ENCODE results near the gene ILF3.

GRCh38 chr19:10678813-10679212 is 24.7 kb downstream of the ILF3 start:
- TF ChIP-seq USF2 (IDR thresholded peaks at IDR 0.05; ENCODE audit: low read depth, low read length), result no peak
- no peak for TF ChIP-seq USF2 (CRISPR knock-in tag; IDR thresholded peaks at IDR 0.05; ENCODE audit: borderline replicate concordance)
- no peak for TF ChIP-seq CTCF (CRISPR knock-in tag; IDR thresholded peaks at IDR 0.05)
- no peak for TF ChIP-seq TAF1 (CRISPR knock-in tag; IDR thresholded peaks at IDR 0.05)
- no peak for TF ChIP-seq PBX3 (CRISPR knock-in tag; IDR thresholded peaks at IDR 0.05; ENCODE audit: borderline replicate concordance)
- no peak for TF ChIP-seq CBX5 (CRISPR knock-in tag; IDR thresholded peaks at IDR 0.05; ENCODE audit: borderline replicate concordance)
- no peak for TF ChIP-seq GMEB1 (CRISPR knock-in tag; IDR thresholded peaks at IDR 0.05; ENCODE audit: borderline replicate concordance)
- no peak for TF ChIP-seq CAMTA2 (CRISPR knock-in tag; IDR thresholded peaks at IDR 0.05; ENCODE audit: borderline replicate concordance)
- TF ChIP-seq ZBTB2 (CRISPR knock-in tag; IDR thresholded peaks at IDR 0.05; ENCODE audit: low read depth), result no peak
- no peak for TF ChIP-seq ELF4 (CRISPR knock-in tag; IDR thresholded peaks at IDR 0.05; ENCODE audit: borderline replicate concordance)
- no peak for TF ChIP-seq ZBTB39 (CRISPR knock-in tag; IDR thresholded peaks at IDR 0.05)
- TF ChIP-seq MAZ (IDR thresholded peaks at IDR 0.05; ENCODE audit: borderline replicate concordance, low read depth, low read length), result no peak
- TF ChIP-seq MAZ (CRISPR knock-in tag; IDR thresholded peaks at IDR 0.05; ENCODE audit: low read depth), result no peak
- TF ChIP-seq EZH2 (conservative IDR thresholded peaks at IDR 0.05; ENCODE audit: low read depth, low read length), result no peak

Data from HepG2 (cell line).